WTC11 (cell line): Measurements from ENCODE around the gene RHOA.

Experiments used
- CTCF ChIP-seq: fragments of 200-600 bp; IDR thresholded peaks from 2 replicates; pipeline ENCODE4 v1.8.0; 2022; ENCODE audit warnings: antibody characterized with exemption
- FOXP1 ChIP-seq: sonication (generic); formaldehyde crosslinking; IDR thresholded peaks from 2 replicates; pipeline ENCODE4 v1.8.0; 2022; ENCODE audit warnings: missing genetic modification reagents, mild to moderate bottlenecking, moderate library complexity, borderline replicate concordance
- JUN ChIP-seq: sonication (generic); formaldehyde crosslinking; IDR thresholded peaks from 2 replicates; pipeline ENCODE4 v1.8.0; 2023; ENCODE audit warnings: mild to moderate bottlenecking, missing genetic modification reagents
- MAX ChIP-seq: sonication (generic); formaldehyde crosslinking; IDR thresholded peaks from 2 replicates; pipeline ENCODE4 v1.8.0; 2022; ENCODE audit warnings: mild to moderate bottlenecking, missing genetic modification reagents
- NR2C2 ChIP-seq: sonication (generic); formaldehyde crosslinking; IDR thresholded peaks from 2 replicates; pipeline ENCODE4 v1.8.0; 2022; ENCODE audit warnings: mild to moderate bottlenecking, missing genetic modification reagents
- PREB ChIP-seq: sonication (generic); formaldehyde crosslinking; IDR thresholded peaks from 2 replicates; pipeline ENCODE4 v1.8.1; 2022; ENCODE audit warnings: mild to moderate bottlenecking, missing genetic modification reagents, moderate library complexity, borderline replicate concordance
- RELA ChIP-seq: sonication (generic); formaldehyde crosslinking; IDR thresholded peaks from 2 replicates; pipeline ENCODE4 v1.8.1; 2022; ENCODE audit warnings: missing genetic modification reagents, mild to moderate bottlenecking, borderline replicate concordance
- SOX15 ChIP-seq: fragments of 250-450 bp; sonication (Bioruptor Pico); IDR thresholded peaks from 2 replicates; pipeline ENCODE4 v1.9.0; 2021; ENCODE audit warnings: mild to moderate bottlenecking
- USF2 ChIP-seq: sonication (generic); formaldehyde crosslinking; IDR thresholded peaks from 2 replicates; pipeline ENCODE4 v1.8.1; 2023; ENCODE audit warnings: mild to moderate bottlenecking, missing genetic modification reagents, moderate library complexity
- ZBTB21 ChIP-seq: sonication (generic); formaldehyde crosslinking; IDR thresholded peaks from 2 replicates; pipeline ENCODE4 v1.8.1; 2023; ENCODE audit warnings: mild to moderate bottlenecking, missing genetic modification reagents, borderline replicate concordance
- ZNF263 ChIP-seq: sonication (generic); formaldehyde crosslinking; IDR thresholded peaks from 2 replicates; pipeline ENCODE4 v1.8.1; 2022; ENCODE audit warnings: low read depth, mild to moderate bottlenecking, moderate library complexity, missing genetic modification reagents

- TF ChIP-seq MAX (CRISPR knock-in tag): peak; percentile 95
- peak; percentile 32; the same call in 1 of the 2 replicates for TF ChIP-seq USF2
- peak; percentile 90 for TF ChIP-seq PREB (CRISPR knock-in tag)
- TF ChIP-seq CTCF: no peak
- peak; percentile 87; the same call in 1 of the 2 replicates for TF ChIP-seq RELA (CRISPR knock-in tag)
- TF ChIP-seq ZNF263 (CRISPR knock-in tag): no peak
- TF ChIP-seq FOXP1 (CRISPR knock-in tag): peak; percentile 97
- no peak; the same call in 1 of the 2 replicates for TF ChIP-seq NR2C2
- peak; percentile 89; the same call in 1 of the 2 replicates for TF ChIP-seq ZBTB21 (CRISPR knock-in tag)
- TF ChIP-seq JUN: no peak
- TF ChIP-seq SOX15 (CRISPR knock-in tag): no peak
Measured at GRCh38 chr3:49339941-49340800, 71.6 kb downstream of the RHOA start, which contains the start of gene USP4.
